ENCODE results near the gene RUNX3. TPM values are rescaled to one million over a fixed set of nuclear protein-coding genes. Genes with fewer than 3 reads are reported as not detected.

RUNX3 gene
- total and polyA plus RNA-seq, 2 of the 8 experiments (the other 6 are each of a cell fraction or from before 2014, with no cell fraction given): 0.62 to 0.82 TPM

- no peak overlapping the region for H3K56ac ChIP-seq (replicated peaks; ENCODE audit: insufficient read length, low read depth, low read length)
- no peak overlapping the region for H4K5ac ChIP-seq (ENCODE audit: insufficient read length, low read depth, low read length)
- no peak for FAIRE-seq
- H3K27me3 ChIP-seq (replicated peaks in 1 of 4; ENCODE audit: control insufficient read depth in 3 of 4, extremely low read depth in 1 of 4, insufficient read depth in 3 of 4, low read length in 3 of 4): peaks cover 60 to 86% (median 81%) of the 10 kb centered on the region in 4 experiments
- no peak overlapping the region for H3K27ac ChIP-seq (ENCODE audit: low read depth, low read length)
- H3K4me2 ChIP-seq (ENCODE audit: insufficient read depth in 1 of 2, low read depth in 2 of 2, low read length in 2 of 2): peak overlapping the region; percentile 89 to 90
- H2BK5ac ChIP-seq (ENCODE audit: low read depth, low read length): no peak overlapping the region
- H3K79me2 ChIP-seq (ENCODE audit: control insufficient read depth in 1 of 2, insufficient read depth in 2 of 2, low read length in 2 of 2): no peaks in the 10 kb centered on the region
- H3K23ac ChIP-seq (ENCODE audit: insufficient read length): no peak overlapping the region
- H2BK15ac ChIP-seq (ENCODE audit: low read length): no peak overlapping the region
- no peak overlapping the region for H2BK20ac ChIP-seq (ENCODE audit: low read length)
- H3K4me3 ChIP-seq (ENCODE audit: extremely low read depth in 1 of 4, insufficient read depth in 2 of 4, low read depth in 3 of 4, low read length in 4 of 4): peak overlapping the region; percentile 19 to 61 (median 38); a peak in 7 of 8 replicates
- ChIA-PET CTCF (ENCODE audit: partially characterized antibody) (interaction anchor here (0.6 to 4.3 kb wide), 30 partner anchors 9 to 279 kb away, joined by 3 to 28 read pairs (median 4); no protein-coding TSS in a partner anchor), POLR2A (ENCODE audit: partially characterized antibody) (interaction anchor here (1.5 kb wide), 1 partner anchor 201 kb away, joined by 3 read pairs; no protein-coding TSS in a partner anchor)
- no peak overlapping the region for H3K9ac ChIP-seq (replicated peaks in 1 of 4; ENCODE audit: extremely low read depth in 1 of 4, low read depth in 3 of 4, low read length in 3 of 4)
- H4K8ac ChIP-seq (ENCODE audit: extremely low read depth, insufficient read depth, low read length): peak overlapping the region; percentile 17; the same call in 1 of the 2 replicates
- H3K14ac ChIP-seq (ENCODE audit: insufficient read length): no peak overlapping the region
- peaks cover 23% of the 10 kb centered on the region; the same call in 1 of the 2 replicates for H3K23me2 ChIP-seq (ENCODE audit: low read depth, low read length)
- no peak overlapping the region for H4K91ac ChIP-seq (replicated peaks; ENCODE audit: insufficient read length, low read length)
- no peak overlapping the region for H3K4ac ChIP-seq (replicated peaks; ENCODE audit: insufficient read length, low read depth, low read length)
- peaks cover 6 to 59% (median 37%) of the 10 kb centered on the region in 4 experiments for H3K4me1 ChIP-seq (replicated peaks in 1 of 4; ENCODE audit: control insufficient read depth in 3 of 4, insufficient read depth in 4 of 4, low read length in 3 of 4)
- no peaks in the 10 kb centered on the region for H3K79me1 ChIP-seq (ENCODE audit: low read depth, low read length)
- H3K9me3 ChIP-seq (ENCODE audit: insufficient read depth in 2 of 2, low read depth in 1 of 2, low read length in 1 of 2): no peaks in the 10 kb centered on the region
- H2AK5ac ChIP-seq (ENCODE audit: low read depth, low read length): no peak overlapping the region
- DNase-seq (ENCODE audit: low read depth in 1 of 2, low spot score in 2 of 2): peak in 1 of 2 experiments; percentile 89
- peak overlapping the region; percentile 94; the same call in 1 of the 2 replicates for H2BK12ac ChIP-seq (ENCODE audit: low read depth, low read length)
- no peak overlapping the region for H2BK120ac ChIP-seq (replicated peaks; ENCODE audit: low read depth, low read length)
- peak overlapping the region; percentile 72; the same call in 1 of the 2 replicates for H2AFZ ChIP-seq (ENCODE audit: low read length)
- H3K36me3 ChIP-seq (ENCODE audit: control insufficient read depth in 2 of 4, insufficient read depth in 4 of 4, low read length in 3 of 4): no peaks in the 10 kb centered on the region
- 6% methylated on average over 7 of the region's 34 CpGs; no CpG with 5 or more reads in 1 of the 2 experiments for WGBS, 2 experiments (ENCODE audit: extremely low coverage in 1 of 2, insufficient coverage in 1 of 2, insufficient read length in 1 of 2, insufficient replicate concordance in 2 of 2, low coverage in 1 of 2, low lambda C conversion rate in 2 of 2, missing lambda C conversion rate in 1 of 2)
- H4K20me1 ChIP-seq (replicated peaks in 1 of 2; ENCODE audit: control insufficient read depth in 1 of 2, insufficient read depth in 2 of 2, low read length in 2 of 2): peaks cover 0 to 8% of the 10 kb centered on the region in 2 experiments
- H3K18ac ChIP-seq (ENCODE audit: extremely low read depth, low read length): peak overlapping the region; percentile 87
- no peak for TF ChIP-seq KDM5A (IDR thresholded peaks at IDR 0.05; ENCODE audit: low read length)
- no peak for TF ChIP-seq SUZ12 (IDR thresholded peaks at IDR 0.05; ENCODE audit: low read length)
- peak; percentile 63 to 75 for TF ChIP-seq RAD21 (IDR thresholded peaks at IDR 0.05 in 1 of 2, conservative IDR thresholded peaks at IDR 0.05 in 1 of 2; ENCODE audit: low read depth in 2 of 2, low read length in 2 of 2)
- TF ChIP-seq EGR1 (IDR thresholded peaks at IDR 0.05; ENCODE audit: borderline replicate concordance, low read depth, low read length): no peak
- TF ChIP-seq E2F6 (IDR thresholded peaks at IDR 0.05): no peak
- no peak for TF ChIP-seq MAFK (IDR thresholded peaks at IDR 0.05; ENCODE audit: low read depth, low read length)
- peak in 2 of 3 experiments; percentile 64 to 81; a peak in 3 of 4 replicates for TF ChIP-seq CTCF (IDR thresholded peaks at IDR 0.05; ENCODE audit: control extremely low read depth in 1 of 3, insufficient read depth in 1 of 3, low read depth in 1 of 3, low read length in 3 of 3)
- no peak for TF ChIP-seq PHF8 (conservative IDR thresholded peaks at IDR 0.05; ENCODE audit: low read depth, low read length)
- no peak for TF ChIP-seq POLR2AphosphoS5 (IDR thresholded peaks at IDR 0.05; ENCODE audit: low read depth, low read length)
Measured at GRCh38 chr1:24932284-24932683, 2.2 kb upstream of the RUNX3 start.

Measured in H1 (cell line).